DMS53 treated with DMSO at 0.1 percent for 48 hours (cell line): ENCODE results near the gene GCNT1.
"Not testable (repeated sequence)": the region's sequence is repeated elsewhere in the genome, so short reads cannot be mapped to it uniquely, and the experiment has no call there.

Experiments used
- DNase-seq: peaks from one replicate; lab custom pipeline; 2025; ENCODE audit not compliant: unreplicated experiment; lab: John Stamatoyannopoulos, UW

GCNT1 gene

DNA sequence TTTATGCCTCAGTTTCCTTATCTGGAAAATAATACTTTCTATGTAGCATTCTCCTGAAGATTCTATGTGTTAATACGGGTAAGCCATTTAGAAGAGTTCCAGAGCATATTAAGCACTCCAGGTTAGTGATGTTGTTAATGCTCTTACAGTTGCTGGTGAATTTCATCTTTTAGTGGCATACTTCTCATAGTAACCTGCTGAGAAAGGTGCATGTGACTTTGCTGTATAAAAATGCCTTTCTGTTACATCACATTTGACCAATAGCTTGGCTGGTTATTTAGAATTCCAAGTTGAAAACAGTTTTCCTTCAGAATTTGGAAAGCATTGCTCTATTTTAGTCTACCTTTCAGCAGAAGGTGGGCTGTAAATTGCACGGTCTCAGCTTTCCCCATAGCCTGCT lies 27.2 kb downstream of the GCNT1 start:
- no peak for DNase-seq

DNA sequence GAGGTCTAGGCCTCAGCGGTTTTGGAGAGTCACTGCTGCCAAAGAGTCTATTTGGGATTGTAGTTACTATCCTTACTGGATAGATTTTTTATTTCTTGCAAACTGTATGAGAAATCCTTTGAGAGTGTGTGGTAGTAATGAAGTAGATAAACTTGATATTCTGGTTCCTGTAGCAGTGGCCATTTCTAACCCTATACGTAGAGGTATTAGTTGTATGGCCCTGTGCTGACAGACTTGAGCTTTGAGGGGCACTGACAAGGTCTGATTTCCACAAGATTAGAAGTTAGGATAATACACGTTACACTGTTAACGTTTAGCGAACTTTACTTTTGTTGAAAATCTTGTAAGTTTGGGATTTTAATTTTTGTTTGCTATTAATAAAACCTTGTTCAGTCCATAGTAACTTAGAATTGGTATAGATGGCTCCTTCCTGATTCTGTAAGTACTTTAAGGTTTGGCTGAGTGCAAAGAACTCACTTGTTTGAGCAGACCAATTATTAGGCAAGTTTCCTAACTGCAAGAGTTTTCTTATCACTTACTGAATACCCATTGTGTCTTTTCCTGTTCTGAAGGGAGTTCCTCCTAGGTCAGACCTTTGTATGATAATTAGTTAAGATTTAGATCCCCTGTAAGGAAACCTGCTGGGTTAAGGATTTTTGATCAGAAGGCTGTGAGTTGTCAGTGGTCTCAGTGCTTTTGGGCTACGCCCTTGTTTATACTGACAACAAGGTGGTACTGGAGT lies 31.4 kb downstream of the GCNT1 start:
- DNase-seq, result no peak

GRCh38 chr9:76491056-76491455 lies 32.1 kb downstream of the GCNT1 start:
- DNase-seq, result not testable (repeated sequence)

DNA sequence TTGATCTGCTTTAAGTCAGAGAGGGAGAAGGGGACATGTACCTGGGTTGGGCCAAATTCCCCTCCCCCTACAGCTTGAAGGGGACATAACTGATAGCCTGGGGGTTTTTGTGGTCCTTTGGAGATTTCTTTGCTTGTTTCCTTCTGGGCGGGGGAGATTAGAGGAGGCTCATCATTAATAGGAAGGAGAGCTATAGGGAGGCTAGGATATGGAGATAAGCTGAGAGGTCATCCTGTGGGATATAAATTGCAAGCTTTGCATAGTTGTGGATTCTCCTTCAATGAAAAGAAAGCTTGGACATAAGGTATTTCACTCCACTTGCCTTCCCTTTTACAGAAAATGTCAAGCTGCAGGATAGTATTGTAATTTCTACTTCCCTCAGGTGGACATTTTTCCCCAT lies 34.5 kb downstream of the GCNT1 start:
- not testable (repeated sequence) for DNase-seq

DNA sequence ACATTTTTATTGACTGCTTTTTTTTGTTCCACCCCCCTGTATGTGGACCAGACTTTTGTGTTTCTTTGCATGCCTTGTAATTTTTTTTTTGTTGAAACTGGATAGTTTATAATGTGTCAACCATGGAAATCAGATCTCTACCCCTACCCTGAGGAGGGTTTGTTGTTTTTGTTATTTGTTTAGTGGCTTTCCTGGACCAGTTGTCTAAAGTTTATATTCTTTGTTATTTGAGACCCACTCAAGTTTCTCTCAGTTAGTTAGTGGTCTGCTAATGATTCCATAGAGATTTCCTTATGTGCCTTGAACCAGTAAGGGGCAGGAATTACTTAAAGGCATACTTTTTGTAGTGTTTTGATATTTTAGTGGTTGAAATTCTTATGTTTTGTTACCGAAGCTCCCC lies 41.1 kb downstream of the GCNT1 start:
- DNase-seq, result no peak

DNA sequence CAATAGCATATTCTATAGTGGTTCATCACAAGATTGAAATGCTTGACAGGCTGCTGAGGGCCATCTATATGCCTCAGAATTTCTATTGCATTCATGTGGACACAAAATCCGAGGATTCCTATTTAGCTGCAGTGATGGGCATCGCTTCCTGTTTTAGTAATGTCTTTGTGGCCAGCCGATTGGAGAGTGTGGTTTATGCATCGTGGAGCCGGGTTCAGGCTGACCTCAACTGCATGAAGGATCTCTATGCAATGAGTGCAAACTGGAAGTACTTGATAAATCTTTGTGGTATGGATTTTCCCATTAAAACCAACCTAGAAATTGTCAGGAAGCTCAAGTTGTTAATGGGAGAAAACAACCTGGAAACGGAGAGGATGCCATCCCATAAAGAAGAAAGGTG lies 43.8 kb downstream of the GCNT1 start:
- no peak for DNase-seq

GRCh38 chr9:76510041-76510440 lies 51.1 kb downstream of the GCNT1 start:
- no peak for DNase-seq

- no peak for DNase-seq
Measured at GRCh38 chr9:76510446-76510845, 51.5 kb downstream of the GCNT1 start.

DNA sequence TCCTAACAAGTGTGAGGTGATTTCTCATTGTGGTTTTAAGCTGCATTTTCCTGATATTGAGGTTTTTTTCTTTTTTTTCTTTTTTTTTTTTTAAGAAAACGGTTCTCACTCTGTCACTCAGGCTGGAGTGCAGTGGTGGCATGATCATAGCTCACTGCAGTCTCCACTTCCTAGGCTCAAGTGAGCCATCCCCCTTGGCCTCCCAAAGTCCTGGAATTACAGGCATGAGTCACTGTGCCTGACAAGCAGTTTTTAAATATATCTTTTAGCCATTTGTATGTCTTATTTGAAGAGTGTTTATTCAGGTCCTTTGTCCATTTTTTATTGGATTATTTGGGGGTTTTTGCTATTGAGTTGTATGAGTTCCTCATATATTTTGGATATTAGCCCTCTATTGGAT lies 53.8 kb downstream of the GCNT1 start:
- no peak for DNase-seq

DNA sequence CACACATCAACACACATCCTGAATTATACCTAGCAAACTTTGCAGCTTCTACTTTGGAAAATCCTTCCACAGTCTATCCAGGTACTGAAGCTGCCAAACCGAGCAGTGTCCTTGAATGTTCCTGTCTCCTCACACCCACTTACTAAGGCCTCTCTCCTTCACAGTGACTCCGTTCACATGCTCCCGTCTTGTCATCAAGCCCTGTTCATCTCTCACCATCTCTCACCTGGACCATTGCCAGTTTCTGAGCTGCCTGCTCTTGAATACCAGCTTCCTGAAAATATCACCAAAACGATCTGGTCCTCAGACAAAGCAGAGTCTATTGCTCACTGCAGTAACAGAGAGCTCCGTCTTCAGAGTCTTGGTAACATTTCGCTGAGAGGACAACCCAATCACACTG lies 57.4 kb downstream of the GCNT1 start:
- DNase-seq, result no peak

DNA sequence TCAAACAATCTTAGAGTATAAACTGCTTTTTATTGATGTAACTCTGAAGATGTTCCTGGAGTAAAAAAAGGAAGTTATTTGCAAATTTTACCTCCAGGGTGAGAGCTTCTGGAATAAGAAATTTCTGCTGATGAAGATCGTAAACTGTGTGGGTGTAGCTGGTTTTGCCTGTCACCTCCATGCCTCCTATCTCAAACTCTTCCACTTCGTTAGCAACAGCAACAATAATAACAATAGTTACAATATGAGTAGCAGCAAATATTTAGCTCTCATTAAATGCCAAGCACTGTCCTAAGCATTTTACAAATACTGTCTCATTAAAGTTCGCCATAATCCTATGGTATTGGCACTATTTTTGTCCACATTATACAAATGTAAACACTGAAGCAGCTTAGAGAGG lies 57.9 kb downstream of the GCNT1 start:
- DNase-seq, result no peak

DNA sequence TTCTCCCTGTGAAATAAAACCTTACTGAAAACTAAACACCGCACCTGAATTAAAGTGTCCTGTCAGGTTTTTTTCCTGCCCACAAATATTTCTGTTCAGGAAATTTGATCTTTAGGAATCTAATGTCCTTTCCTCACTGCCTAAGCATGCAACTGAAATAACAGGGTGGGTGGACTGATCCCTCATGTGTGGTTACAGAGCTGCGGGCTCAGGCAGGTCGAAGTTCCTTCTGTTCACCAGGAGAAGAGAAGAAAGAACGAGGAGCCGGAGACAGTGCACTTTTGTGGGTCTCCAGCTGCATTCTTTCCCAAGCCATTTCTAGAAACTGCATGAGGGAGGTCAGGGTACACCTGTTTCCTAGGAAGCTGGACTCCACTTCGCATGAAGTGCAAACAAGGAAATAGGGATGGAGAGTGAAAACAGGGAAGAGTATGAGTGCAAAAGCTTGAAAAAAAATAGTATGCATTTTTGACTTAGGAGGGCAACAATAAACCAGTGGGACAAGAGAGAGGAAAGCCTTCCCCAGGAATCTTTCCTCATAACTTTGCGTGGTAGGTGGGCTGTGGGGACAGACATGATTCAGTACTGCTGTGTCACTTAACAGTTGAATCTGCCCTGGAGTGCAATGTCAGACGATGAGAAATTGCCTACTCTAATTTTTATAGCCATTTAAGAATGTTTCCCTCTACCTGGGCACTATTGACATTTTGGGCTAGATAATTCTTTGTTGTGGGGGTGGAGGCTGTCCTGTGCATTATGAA lies 60.3 kb downstream of the GCNT1 start:
- no peak for DNase-seq

DNA sequence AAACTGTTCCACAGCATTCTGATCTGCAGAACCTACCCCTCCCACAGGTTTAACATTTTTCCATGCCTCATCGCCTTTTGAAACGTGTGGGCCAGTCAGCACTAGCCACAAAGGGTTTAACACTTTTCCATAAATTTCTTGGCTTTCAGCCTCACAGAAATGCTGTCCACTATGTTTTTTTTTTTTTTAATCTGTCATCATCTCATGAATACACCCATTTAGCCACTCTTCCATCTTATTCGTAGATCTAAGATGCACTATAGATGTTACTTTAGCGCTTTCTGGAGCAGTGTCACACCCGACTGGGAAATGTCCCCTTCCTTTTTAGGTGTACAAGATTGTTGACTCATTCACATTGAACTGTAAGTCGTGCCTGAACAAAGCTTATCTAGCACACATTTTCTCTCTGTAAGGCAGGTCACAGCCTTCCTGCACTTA lies 62.3 kb downstream of the GCNT1 start:
- no peak for DNase-seq

GRCh38 chr9:76521906-76522305 lies 62.9 kb downstream of the GCNT1 start:
- DNase-seq, result no peak

DNA sequence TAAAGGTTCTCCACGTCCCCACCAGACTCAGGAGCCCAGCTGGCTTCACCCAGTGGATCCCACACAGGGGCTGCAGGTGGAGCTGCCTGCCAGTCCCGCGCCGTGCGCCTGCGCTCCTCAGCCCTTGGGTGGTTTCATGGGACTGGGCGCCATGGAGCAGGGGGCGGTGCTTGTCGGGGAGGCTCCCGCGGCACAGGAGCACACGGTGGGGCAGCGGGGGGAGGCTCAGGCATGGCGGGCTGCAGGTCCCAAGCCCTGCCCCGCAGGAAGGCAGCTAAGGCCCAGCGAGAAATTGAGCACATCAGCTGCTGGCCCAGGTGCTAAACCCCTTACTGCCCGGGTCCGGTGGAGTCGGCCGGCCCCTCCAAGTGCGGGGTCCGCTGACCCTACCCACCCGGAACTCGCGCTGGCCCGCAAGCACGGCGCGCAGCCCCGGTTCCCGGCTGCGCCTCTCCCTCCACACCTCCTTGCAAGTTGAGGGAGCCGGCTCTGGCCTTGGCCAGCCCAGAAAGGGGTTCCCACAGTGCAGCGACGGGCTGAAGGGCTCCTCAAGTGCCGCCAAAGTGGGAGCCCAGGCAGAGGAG lies 64.7 kb downstream of the GCNT1 start:
- DNase-seq, result not testable (repeated sequence)

DNA sequence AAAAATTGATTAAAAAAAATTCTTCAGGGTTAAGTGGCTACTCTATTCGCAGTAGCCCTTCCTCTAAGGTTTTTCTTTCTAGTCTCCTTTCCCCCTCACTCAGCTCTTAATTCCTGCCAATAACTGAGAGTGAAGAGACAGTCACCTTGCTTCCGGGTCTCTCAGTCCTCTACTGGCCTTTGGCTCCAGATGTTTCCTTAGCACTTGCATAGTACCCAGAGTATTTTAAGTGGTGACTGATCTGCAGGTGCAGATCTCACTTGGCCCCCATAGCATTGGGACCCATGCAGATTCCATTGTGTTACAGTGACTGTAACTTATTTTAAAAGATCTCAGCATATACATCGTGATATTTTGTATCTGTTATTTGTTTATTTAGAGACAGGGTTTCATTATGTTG lies 66.2 kb downstream of the GCNT1 start:
- DNase-seq, result no peak

GRCh38 chr9:76526026-76526425 lies 67.0 kb downstream of the GCNT1 start:
- peak; percentile 49 for DNase-seq

DNA sequence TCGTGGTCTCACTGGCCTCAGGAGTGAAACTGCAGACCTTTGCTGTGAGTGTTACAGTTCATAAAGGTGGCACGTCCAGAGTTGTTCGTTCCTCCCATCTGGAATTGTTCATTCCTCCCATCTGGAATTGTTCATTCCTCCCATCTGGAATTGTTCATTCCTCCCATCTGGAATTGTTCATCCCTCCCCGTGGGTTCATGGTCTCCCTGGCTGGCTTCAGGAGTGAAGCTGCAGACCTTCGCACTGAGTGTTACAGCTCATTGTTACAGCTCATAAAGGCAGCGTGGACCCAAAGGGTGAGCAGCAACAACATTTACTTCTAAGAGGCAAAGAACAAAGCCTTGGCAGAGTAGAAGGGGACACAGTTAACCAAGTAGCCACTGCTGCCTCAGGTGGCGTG lies 69.1 kb downstream of the GCNT1 start:
- DNase-seq, result no peak

DNA sequence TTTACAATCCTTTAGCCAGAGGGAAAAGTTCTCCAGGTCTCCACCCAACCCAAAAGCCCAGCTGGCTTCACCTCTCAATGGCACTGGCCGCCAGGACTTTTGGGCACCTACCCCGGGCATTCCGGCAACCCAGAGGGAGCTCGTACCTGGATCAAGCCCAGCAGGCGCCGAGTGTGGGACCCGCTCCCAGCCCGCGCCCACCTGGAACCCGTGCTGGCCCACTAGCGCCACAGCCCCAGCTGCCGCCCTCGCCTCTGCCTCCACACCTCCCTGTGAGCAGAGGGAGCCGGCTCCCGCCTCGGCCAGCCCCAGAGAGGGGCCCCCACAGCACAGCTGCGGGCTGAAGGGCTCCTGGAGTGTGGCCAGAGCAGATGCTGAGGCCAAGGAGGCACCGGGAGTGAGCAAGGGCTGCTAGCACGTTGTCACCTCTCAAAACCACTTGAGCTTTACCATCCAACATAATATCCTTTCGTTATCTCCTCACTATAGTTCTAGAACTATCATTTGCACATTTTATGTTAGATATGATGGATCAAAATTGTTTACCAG lies 69.7 kb downstream of the GCNT1 start:
- no peak for DNase-seq

GRCh38 chr9:76529653-76530052 lies 70.7 kb downstream of the GCNT1 start:
- no peak for DNase-seq

GRCh38 chr9:76530458-76531110 lies 71.6 kb downstream of the GCNT1 start:
- no peak for DNase-seq
